Stimulated activated CD8-positive, alpha-beta memory T cell treated with anti-CD3 and anti-CD28 coated beads, Interleukin-4, amount 100 ng/mL, for 1 hour (primary cell): Measurements from ENCODE around the gene CCDC77.

ENCODE experiments used
- DNase-seq, 2 donors: peaks; one replicate each; pipeline ENCODE4 v3.0.0-alpha.2; 2020; ENCODE audit warnings: low read depth in 2 of 2, low spot score in 1 of 2

CCDC77 gene

DNA sequence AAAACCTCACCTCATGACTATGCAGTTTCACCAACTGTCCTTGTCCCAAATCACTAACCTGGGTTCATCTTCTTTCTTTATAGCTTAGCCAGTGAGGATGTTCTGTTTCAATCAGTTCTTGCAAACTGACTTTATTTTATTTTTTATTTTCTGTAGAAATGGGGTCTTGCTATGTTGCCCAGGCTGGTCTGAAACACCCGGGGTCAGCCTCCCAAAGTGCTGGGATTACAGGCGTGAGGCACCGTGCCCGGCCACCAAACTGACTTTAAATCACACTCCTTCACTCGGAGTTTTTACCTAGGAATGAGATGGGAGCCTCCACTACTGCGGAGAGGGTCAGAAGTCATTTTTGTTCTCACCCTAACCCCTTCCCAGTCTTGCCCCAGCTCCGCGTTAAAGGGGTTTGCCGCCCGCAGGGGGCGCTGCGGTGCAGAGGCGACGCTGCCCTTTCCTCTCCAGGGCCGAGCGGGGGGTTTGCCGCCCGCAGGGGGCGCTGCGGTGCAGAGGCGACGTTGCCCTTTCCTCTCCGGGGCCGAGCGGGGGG is 51.3 kb downstream of the CCDC77 start:
- no peak for DNase-seq

DNA sequence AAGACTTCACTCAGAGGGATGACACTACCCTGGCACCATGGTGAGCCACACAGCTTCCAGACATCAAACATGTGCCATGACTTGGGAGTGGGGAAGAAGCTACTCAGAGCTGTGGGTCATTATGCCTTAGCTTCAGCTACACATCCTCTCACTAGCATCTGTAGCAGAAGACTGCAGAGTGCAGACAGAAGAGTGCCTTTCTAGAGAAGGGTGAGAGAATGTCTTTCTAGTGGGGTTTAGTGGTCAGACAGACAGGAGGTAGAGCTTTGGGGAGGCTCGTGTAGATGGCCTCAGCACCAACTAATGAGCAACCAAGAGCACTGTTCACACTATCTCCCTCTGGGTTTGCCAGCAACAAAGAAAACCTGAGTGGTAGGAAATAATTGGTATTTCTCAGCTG is 53.4 kb downstream of the CCDC77 start:
- no peak for DNase-seq

DNA sequence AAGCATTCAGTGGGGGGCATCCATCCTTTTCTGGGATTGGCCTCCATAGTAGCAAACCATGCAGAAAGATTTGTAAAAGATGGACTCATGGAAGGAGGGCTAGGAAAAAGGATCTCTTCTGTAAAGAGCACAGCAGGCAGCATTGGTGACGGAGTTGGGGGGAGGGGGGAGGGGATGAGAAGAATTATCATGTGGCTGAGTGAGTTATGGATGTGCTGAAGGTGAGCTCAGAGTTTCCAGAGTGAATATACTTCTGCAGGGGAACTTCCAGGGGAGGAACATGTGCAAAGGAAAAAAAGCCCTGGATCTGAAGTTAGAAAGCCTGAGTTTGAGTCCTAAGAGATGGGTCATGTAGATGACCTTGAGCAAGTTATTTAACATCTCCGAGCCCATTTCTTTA is 54.4 kb downstream of the CCDC77 start:
- no peak for DNase-seq

DNA sequence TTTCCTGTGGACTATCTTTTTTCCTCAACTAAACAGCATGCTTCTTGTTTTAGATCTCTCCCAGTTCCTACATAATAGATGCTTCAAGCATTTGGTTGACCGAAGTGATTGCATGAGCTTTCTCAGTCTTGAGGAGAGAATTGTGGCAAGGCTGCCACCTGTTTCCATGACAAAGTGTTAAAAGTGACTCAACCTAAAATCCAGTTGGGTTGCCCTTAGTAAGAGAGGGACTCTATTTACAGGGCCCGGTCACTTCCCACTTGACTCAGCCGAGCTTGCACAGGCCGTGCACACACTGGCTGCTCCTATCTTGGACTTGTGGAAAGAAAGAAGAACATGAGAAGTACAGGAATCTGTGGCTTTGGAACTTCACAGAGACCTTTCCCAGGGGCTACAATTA is 56.2 kb downstream of the CCDC77 start:
- no peak for DNase-seq

DNA sequence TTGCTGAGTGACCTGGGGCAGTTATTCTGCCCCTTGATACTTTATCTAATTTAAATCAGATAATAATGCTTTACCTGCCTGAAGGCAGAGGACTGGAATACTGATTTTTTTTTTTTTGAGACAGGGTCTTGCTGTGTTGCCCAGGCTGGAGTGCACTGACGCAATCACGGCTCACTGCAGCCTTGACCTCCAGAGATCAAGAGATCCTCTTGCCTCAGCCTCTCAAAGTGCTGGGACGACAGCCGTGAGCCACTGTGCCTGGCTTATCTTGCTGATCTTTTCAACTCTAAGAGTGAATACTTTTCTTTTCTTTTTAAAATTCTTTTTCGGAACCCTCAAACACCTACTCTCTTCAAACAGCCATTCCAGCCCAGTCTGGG is 57.6 kb downstream of the CCDC77 start:
- DNase-seq: no peak

DNA sequence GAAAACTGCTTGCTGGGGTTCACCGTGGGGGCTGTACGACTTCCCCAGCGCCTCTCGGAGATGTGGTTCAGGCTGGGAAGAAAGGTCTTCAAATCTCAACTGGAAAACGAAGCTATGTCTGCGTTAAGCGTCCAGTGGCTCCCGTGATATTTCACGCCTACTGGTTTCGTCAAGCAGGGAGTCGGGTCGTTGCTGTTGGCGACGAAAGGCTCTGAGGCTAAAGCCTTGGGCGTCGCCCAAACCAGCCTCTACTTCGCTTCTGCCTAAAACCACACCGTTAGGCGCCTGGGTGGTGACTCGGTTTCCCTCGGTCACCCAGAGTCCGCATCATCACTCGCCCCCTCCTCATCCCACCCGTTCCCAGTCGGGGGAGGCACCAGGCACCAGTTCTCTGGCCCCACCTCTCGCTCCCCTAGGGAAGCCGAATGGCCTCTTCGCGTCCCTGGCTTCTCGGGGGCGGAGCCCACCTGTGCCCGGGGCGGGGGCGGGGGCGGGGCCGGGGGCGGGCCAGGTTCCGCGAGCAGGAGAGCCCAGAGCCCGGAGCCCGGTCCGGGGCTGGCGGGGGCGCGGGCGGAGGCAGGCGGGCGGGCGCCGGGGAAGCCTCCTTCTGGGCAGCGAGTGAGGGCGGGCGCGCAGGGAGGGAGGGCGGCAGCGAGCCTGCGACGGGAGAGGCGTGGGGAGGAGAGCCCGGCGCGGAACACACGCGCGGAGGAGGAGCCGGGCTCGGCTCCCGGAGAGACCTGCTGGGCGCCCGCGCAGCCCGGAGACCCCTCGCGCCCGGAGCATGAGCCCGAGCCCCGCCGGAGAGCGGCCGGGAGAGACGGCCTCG is 58.2 kb downstream of the CCDC77 start, which contains the start of gene B4GALNT3:
Gene B4GALNT3, plus strand, starts transcription at position 510 of the 829 bp plus-strand sequence. CDS start 438 bp downstream, outside the sequence.
- no peak for DNase-seq

DNA sequence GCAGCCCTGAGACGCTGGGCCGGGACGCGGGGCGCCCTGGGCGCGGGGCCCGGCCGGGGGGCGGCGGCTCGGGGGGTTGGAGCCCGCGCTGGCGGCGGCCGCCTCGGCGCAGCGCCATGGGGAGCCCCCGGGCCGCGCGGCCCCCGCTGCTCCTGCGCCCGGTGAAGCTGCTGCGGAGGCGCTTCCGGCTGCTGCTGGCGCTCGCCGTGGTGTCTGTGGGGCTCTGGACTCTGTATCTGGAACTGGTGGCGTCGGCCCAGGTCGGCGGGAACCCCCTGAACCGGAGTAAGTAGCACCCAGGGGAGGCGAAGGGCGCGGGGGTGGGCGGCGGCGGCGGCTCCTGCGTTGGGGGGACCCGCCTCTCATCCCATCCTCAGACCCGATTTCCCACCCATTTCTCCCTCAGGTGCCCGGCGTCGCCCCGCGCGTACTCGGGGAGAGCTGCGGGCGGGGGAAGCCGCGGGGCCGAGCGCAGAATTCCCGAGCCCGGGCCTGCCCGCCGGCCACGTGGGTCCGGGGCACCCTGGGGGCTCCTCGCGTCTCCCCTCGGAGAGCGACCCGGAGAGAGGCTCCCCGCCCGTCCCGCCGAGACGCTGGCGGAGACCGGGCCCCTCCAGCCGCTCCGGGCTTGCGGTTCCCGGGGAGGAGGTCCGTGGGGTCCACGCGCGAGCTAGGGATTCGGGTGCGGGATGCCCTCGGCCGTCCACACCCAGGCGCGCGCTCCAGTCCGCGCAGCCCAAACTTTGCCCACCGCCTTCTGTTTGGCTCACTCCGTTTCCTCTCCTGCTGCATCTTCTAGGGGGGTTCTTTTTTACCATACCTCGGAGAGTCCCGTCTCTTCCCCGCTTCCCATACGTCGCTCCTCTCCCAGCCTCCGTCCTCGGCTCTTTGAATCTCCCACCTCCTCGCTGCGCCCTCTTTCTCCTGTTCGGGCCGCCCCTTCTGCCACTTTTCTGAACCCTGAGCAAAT is 59.1 kb downstream of the CCDC77 start:
- DNase-seq: no peak

DNA sequence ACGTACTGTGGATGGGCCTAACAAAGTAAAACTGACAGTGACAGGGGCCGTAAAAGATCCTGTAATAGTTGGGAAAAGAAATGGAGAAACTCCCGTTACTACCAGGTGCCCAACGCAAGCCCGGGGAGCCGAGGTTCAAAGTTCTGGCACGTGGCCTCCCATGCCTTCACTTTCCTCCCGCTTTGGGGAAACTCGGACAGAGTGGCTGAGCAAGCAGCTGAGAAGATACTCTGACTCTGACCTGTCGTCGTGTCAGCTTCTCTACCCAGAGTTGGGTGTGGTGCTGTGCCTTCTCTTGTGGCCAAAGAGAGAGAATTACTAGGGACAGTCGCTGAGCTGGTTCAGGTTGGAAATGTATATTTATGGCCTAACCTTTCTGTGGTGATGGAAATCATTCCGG is 60.0 kb downstream of the CCDC77 start:
- no peak for DNase-seq

DNA sequence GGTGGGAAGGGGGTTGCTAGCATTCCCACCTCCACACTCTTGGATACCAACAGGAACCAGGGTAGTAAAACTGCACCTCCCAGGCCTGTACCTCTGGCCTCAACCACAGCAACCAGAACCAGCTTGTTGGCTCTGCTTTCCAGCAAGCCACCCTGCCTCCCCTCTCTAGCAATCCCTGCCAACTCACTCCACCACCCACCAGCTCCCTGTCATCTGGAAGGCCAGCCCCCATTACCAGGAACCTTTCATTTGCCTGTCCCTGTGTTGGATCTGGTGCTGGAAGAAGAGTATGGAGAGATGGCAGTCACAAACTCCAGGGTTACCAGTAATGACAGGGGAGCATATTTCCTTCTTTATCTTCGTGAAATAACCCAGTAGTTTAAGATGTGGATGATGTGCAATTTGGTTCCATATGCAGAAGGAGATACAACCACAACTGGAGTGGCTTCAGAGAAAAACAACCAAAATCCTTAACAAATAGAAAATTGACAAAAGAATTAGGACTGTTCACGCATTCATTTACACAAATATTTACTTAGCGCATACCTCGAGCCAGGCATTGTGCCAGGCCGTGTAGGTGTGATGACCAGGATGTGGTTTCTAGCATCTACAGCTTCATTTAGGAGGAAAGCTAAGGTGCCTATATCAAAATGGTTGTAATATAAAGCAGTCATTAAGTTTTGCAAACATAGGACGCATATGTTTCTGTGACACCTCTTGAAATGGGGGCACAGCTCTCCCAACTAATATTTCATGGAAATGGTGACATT is 61.7 kb downstream of the CCDC77 start:
- DNase-seq: no peak

DNA sequence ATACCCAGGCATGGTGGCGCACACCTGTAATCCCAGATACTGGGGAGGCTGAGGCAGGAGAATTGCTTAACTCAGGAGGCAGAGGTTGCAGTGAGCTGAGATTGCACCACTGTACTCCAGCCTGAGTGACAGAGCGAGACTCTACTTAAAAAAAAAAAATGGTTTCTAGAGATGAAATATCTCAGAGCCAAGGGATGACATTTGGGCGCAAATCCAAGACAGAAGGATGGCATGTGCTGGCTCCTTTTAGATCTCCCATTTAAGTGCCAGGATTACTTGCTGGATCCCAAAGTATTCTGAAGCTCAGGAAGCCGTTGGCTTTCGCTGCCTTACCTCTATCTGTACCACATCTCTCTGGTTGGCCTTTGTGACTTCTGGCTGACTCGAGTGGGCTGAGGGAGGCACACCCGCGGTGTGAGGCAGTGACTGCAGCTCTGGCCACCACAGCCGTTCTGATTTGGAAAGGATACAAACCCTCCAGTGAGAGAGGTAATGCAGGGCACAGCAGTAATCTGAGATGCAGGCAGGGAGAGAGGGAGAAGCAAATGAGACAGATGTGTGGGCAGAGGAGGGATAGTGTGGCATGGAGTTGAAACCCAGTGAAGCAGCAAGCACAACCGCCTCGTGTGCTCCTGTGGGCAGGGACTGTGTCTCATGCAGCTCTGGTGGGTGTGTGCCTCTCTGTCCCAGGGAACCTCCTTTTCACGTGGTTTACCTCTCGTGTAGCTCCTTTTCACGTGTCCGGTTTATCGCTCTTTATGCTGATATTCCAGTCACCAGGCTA is 63.2 kb downstream of the CCDC77 start:
- no peak for DNase-seq

DNA sequence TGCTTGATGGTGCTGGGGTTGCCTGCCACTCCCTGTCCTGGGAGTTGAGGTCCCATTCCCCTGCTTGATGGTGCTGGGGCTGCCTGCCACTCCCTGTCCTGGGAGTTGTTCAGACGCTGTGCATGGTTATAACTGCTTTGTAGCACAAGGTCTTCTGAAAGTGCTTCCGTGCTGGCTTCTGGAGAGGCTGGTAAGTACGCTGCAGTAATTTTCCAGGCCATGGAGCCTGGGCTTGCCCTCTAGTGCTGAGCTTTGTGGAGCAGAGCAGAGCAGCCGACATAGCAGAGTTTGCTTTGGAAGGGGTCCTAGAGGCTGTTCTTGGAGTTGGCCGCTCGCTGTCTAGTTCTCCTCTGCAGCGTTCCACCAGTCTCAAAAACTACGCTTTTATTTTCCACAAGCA is 64.6 kb downstream of the CCDC77 start:
- no peak for DNase-seq

DNA sequence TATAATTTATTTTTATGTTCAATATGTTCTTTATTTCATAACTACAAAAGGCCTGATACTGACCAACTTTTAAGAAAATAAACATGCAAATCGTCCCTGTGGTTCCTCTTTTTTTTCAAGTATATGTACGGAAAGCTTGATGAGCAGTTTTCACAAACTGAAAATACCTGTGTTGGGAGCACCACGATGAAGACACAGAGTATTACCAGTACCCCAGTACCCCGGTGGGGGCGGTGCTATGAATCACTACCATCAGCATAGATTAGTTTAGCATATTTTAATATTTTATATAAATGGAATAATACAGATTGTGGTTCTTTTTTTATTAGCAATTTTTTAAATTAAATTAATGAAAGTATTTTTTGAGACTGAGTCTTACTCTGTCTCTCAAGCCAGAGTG is 65.3 kb downstream of the CCDC77 start:
- no peak for DNase-seq

DNA sequence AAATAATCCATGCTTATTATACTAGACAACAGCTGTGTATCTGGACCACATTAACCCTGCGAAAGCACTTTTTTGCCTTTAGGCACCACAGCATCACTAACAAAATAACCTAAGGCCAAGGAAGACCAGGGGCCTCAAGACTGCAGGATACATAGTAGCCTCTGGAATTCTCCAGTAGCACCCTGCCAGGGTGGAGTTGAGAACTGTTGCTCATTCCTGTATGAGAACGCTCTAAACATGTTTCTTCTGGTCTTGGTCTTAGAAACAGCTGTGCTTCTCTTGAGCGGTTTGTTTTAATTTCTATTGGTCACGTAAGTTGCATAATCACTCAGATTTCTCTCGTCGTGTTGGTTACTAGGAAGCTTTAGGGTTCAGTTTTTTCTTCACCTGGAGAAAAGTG is 66.1 kb downstream of the CCDC77 start:
- DNase-seq: no peak

DNA sequence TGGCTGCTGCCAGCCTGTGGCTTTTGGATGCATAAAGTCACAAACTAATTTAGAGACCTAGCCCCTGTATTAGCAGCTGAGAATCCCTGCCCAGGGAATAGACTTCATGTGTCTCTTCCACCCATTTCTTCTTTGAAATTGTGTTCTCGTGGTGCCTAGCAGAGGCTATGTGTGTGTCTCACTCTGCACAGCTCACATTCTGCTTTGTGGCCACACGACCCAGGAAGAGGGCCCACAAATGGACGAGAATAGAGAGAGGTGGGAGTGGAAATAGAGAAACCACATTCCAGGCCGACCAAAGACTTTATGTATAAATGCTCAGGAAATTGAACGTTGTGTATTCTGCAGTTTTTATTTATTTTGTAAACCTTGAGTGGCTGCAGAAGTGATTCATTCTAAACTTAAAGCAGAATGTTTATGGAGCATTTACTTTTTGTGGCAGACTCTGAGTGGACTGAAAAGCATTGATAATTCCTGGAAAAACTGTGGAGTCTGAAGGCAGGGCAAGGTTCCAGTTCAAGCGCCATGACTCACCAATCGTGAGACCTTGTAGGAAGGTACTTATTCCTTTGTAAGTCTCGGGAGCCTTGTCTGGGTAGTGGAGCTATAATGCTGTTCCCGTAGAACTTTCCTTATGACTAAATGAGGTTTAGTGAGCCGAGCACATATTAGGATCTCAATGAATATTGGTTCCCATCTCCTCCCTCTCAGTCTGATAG is 67.4 kb downstream of the CCDC77 start:
- DNase-seq: no peak

DNA sequence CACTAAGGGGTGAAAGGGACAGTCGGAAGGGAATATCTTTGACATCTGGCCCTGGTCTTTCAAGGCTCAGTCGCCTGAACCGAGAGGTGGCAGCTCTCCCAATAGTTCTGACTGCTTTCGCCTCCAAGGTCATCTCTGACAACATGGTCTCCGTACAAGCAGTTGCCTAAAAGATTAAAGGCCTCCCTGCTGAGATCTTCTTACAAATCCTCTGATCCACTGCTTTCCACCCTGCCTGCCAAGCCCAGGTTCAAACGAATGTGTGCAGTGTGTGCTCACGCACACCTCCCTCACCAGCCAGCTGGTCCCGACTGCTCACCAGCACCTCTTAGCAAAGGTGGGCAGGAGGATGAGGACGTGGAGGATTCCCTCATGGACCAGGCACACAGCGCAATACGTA is 68.7 kb downstream of the CCDC77 start:
- DNase-seq: no peak

DNA sequence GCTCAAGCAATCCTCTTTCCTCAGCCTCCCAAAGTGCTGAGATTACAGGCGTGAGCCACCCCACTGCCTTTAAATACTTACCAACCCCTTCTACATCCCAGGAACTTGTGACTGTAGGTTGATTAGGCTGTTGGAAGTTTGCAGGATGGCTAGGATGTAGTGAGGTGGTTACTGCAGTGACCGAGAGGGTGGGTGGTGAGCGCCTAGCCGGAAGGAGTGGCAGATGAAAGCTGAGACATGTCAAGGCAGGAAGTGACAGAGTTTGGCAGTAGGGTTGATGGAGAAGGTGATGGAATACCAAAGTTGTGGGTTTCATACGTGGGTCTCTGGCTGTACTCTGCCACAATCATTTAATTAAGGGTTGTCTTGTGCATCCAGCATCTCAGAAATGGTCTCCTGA is 71.8 kb downstream of the CCDC77 start:
- DNase-seq: no peak

DNA sequence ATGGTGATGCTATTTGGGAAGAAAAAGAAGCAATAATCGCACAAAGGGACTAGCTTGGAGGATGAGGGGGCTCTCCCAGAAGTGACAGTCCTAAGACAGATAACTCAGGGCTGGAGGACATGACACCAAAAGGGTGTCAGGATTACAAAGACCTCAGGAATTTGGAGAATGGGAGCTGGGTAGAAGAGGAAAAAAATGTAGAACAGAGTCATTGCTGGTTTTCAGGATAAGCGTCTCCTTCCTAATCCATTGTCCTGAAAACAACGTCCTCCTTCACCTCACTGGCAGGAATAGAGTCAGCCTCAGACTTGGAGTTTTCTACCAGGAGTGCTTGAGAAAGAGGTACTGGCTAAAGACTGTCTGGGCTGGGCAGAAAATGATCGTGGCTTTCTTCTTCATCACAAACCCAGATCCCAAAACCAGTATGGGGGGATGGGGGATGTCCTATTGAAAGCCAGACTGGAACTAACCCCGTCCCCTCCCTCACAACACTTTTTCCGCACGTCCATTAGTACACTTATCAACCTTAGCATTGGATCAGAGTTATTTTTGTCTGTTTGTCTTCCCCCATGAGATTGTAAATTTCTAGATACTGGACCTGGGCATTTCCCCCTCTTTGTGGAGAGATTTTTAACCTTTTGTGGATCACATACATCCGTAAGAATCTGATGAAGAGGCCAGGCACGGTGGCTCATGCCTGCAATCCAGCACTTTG is 72.6 kb downstream of the CCDC77 start:
- DNase-seq: no peak

DNA sequence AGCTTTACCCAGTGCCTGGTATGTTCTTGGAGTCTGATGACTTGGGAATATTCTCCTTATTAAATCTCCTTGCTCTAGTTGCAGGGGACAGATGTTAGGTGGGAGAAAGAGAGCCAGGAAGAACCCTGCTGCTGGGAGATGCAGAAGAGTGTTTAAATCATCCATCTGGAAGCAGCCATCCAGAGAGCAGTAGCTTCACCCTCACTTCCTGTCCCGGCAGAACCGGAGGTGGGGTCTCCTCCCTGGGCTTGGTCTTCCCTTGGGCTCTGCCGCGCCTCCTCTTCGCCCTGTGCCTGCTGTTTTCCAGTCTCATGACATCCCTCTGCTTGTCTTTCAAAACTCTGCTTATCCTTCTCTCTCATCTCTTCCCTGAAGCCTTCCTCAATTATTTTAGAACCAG is 73.8 kb downstream of the CCDC77 start:
- DNase-seq: no peak

DNA sequence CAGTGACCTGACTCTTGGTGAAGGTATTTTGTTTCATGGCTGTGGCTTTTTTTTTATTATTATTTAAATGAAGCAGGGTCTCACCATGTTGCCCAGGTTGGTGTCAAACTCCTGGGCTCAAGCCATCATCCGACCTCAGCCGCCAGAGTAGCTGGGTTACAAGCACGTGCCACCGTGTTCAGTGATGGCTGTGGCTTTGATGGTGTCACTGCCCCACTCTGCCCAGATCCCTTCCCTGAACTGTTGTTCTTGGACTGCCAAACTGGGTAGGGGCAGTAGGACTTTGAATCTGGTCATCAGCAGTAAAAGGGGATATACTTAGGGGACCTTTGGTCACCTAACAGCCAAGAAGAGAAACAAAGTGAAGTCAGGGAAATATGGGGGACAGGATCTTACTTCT is 77.7 kb downstream of the CCDC77 start:
- DNase-seq: no peak
